ENCODE results near the gene ZNF428. TPM values are rescaled to one million over a fixed set of nuclear protein-coding genes. Genes with fewer than 3 reads are reported as not detected.

ZNF428 gene
- total and polyA plus RNA-seq, 11 donors = 25.1 to 64.5 (median 31.3) TPM

GRCh38 chr19:43562698-43563241, 56.7 kb downstream of the ZNF428 start:
- peak overlapping the region in 10 of 12 donors; percentile 50 to 90 (median 72) for H3K27ac ChIP-seq
- H3K4me3 ChIP-seq = peak overlapping the region in 1 of 12 donors; percentile 25
- H3K36me3 ChIP-seq = peaks cover 0 to 35% (median 24%) of the 10 kb centered on the region in 9 donors
- intact Hi-C loops (cut with DNase I) = loop anchor here in 1 of 10 donors (5.0 kb wide), 1 partner anchor 90 kb away; no protein-coding TSS in a partner anchor
- DNase-seq = peak; percentile 84 to 90 (median 87)
- H3K27me3 ChIP-seq = no peaks in the 10 kb centered on the region
- no peak for TF ChIP-seq POLR2A (IDR thresholded peaks at IDR 0.05)
- TF ChIP-seq CTCF (IDR thresholded peaks at IDR 0.05) = no peak
- WGBS, 4 donors = 37 to 46% (median 44%) methylated on average over 13 to 14 of the region's 14 CpGs
- peaks cover 0 to 30% (median 11%) of the 10 kb centered on the region in 12 donors for H3K4me1 ChIP-seq
- H3K9me3 ChIP-seq = no peaks in the 10 kb centered on the region
- ATAC-seq = peak; percentile 93 to 97 (median 96)

- H3K4me3 ChIP-seq = peak overlapping the region in 1 of 12 donors; percentile 25
- 83 to 93% (median 90%) methylated on average over 6 of the region's 6 CpGs for WGBS, 4 donors
- DNase-seq = no peak
These were observed 57.2 kb downstream of the ZNF428 start for GRCh38 chr19:43562226-43562697.

GRCh38 chr19:43561139-43561970, 58.1 kb downstream of the ZNF428 start:
- Histone ChIP-seq H3K9me3 (no peaks in the 10 kb centered on the region), H3K36me3 (peaks cover 0 to 44% (median 31%) of the 10 kb centered on the region in 9 donors), H3K4me3 (no peak overlapping the region), H3K27ac (peak overlapping the region in 4 of 12 donors; percentile 68 to 90 (median 72)), H3K4me1 (peaks cover 0 to 30% (median 11%) of the 10 kb centered on the region in 12 donors), H3K27me3 (no peaks in the 10 kb centered on the region)
- 91 to 98% (median 94%) methylated on average over 12 of the region's 12 CpGs for WGBS, 4 donors
- no peak for TF ChIP-seq CTCF (IDR thresholded peaks at IDR 0.05)
- no peak for TF ChIP-seq POLR2A (IDR thresholded peaks at IDR 0.05)
- intact Hi-C loops (cut with DNase I) = loop anchor here in 1 of 10 donors (5.0 kb wide), 1 partner anchor 91 kb away; no protein-coding TSS in a partner anchor
- no peak for ATAC-seq
- no peak for DNase-seq

More at GRCh38 chr19:43562226-43562697, 57.2 kb downstream of the ZNF428 start:
- no peaks in the 10 kb centered on the region for H3K9me3 ChIP-seq
- H3K36me3 ChIP-seq = peaks cover 0 to 36% (median 30%) of the 10 kb centered on the region in 9 donors
- peaks cover 0 to 30% (median 11%) of the 10 kb centered on the region in 12 donors for H3K4me1 ChIP-seq
- peak overlapping the region in 10 of 12 donors; percentile 27 to 90 (median 69) for H3K27ac ChIP-seq
- TF ChIP-seq CTCF (IDR thresholded peaks at IDR 0.05) (no peak), POLR2A (IDR thresholded peaks at IDR 0.05) (no peak)
- no peak for ATAC-seq
- intact Hi-C loops (cut with DNase I) = loop anchor here in 1 of 10 donors (5.0 kb wide), 1 partner anchor 90 kb away; no protein-coding TSS in a partner anchor
- no peaks in the 10 kb centered on the region for H3K27me3 ChIP-seq

- Histone ChIP-seq H3K27me3 (no peaks in the 10 kb centered on the region), H3K36me3 (peaks cover 0 to 51% (median 37%) of the 10 kb centered on the region in 9 donors), H3K9me3 (no peaks in the 10 kb centered on the region), H3K4me1 (peaks cover 0 to 30% (median 11%) of the 10 kb centered on the region in 12 donors), H3K27ac (no peak overlapping the region), H3K4me3 (no peak overlapping the region)
- ATAC-seq = no peak
- TF ChIP-seq POLR2A (IDR thresholded peaks at IDR 0.05) = no peak
- no peak for TF ChIP-seq CTCF (IDR thresholded peaks at IDR 0.05)
- peak in 1 of 5 donors; percentile 4 for DNase-seq
- intact Hi-C loops (cut with DNase I) = loop anchor here in 1 of 10 donors (5.0 kb wide), 1 partner anchor 92 kb away; no protein-coding TSS in a partner anchor
- WGBS, 4 donors = 87 to 97% (median 90%) methylated on average over 5 to 6 of the region's 6 CpGs
These were observed 58.7 kb downstream of the ZNF428 start for GRCh38 chr19:43560687-43561086.

All from heart left ventricle (tissue), 16 donors.